ENCODE measurements around the gene SNX25.

GRCh38 chr4:185384061-185384460, 174.7 kb downstream of the SNX25 start:
- TF ChIP-seq CTCF (conservative IDR thresholded peaks at IDR 0.05; ENCODE audit: low read depth, low read length) (no peak), EZH2 (IDR thresholded peaks at IDR 0.05; ENCODE audit: borderline replicate concordance, low read depth, low read length, poor library complexity, severe bottlenecking) (no peak)

Measured in A673 (cell line).